ENCODE results near the gene COL24A1.

Gene COL24A1

DNA sequence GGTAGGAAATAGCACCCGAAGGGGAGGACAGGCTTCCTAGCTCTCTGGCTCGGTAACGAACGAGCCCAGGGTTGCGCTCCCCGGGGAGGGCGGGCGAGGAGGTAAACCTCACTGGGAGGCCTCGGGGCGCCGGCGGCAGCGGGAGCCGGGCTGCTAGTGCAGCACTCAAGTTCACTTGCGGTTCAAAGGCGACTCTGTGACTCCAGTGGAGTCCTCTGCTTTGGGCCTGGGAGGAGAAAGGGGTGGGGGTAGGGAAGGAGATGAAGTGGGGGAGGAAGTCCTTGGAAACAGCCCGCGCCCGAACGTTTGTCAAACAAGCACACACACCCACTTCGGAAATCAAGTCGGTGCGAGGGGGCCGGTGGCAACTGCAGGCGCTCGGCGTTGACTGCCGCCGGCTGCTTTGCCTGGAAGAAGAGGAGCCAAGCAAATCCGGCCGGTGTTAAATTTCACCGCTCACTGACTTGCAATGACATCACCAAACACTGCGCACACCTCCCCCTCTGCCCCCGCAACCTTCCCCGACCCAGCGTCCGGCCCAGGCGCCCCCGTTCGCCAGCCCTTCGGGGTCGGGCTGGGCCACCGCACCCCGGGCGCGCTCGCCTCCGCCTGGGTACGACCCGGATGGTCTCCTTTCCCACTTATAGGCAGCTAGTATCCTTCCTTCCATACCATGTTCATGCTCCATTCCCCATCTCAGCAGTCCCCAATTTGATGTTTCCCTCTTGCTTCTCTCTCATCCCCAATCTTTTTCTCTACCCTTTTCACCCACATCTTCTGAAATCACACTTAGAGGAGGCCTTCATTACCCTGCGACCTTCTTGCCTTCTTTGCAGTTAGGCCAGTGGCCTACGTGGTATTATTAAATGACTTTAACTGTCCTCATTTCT, at the start of gene COL24A1:
TSS of gene COL24A1 (minus strand) at position 207 of the 890 bp plus-strand sequence. CDS start 376 bp downstream, outside the sequence.
- peak; percentile 35 for DNase-seq

DNA sequence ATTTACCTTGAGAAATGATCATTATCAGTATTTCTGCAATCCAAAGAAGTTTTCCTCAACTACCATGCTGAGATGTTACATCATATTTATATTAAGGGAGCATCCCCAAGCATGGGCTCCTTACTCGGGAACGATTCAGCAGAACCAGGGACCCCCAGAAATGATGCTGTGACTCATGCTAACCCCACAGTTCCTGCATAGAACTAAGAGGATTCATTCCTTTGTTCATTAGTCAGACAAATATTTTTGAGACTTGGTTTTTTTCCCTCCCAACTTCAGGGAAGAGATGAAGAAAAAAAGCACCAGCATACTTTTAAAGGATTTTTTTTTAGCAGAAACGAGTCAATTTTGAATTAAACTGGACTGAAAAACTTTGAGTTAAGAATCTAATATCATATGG, 49.2 kb upstream of the COL24A1 start:
- no peak for DNase-seq

DNA sequence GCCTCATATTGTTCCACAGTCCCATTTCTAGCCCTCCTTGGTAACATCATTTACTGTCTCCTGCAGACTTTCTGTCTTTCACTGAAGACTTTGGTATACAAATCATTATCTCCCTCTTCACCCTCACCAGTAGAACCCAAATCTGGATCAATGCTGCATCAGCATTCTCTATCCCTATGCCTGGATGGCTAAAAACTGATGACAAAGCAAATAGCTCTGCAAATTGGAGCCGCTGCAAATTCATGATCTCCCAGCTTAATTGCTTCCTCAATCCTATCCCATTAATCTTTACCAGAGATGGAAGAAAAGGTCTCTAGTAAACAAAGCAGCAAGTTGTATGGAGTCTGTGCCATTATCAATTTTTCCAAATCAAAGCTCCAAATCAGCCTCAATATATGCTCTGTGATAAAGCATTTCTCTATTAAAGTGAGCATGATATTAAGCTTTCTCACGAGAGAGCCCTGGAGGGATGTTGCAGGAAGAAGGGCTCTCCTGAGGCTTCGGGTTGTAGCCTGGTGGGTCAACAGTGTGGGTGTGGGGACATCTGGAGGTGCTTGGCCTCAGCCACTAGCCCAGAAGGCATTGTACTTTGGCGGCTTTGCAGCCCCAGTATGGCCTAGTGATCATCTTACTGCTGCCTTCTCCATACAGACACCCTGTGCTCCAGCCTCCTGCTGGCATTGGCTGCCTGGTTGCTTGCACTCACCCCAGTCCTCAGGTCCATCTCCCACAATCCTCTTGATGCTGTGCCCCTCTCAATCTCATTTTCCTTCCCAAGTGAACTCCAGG, 46.2 kb upstream of the COL24A1 start:
- no peak for DNase-seq

DNA sequence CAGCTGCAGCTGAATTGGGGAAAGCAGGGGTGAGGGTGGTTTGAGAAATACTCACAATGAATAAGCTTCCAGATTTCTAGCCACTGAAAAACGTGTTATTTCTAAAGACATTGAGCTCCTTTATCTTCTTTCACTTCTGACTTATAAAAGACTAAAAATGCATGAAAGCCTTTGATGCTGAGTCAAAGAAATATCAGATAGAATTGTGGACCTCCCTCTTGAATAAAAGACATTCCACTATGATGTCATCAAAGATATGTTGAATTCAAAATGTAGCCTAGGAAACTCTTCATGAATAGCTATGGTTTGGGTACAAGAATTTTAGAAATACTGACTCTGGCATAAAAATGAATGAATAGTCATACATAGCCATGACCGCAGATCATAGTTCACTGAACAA, 44.7 kb upstream of the COL24A1 start:
- DNase-seq = no peak

DNA sequence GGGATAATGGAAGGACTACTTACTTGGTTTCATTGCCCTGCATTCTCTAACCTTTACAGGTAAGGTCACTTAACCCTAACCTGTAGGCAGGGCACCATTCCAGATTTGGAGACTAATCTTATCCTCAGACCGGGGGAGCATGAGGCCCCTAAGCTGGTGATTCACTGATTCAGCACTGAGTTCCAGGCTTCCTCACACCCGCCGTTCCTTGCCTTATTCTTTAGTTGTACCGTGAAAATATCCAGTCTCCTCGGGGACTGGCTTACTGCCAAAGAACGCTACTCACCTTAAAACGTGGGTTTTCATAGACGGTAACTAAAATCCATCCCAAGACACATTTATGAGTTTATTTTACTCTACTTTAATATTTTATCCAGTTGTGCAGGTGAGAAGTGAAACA, 44.3 kb upstream of the COL24A1 start:
- no peak for DNase-seq

DNA sequence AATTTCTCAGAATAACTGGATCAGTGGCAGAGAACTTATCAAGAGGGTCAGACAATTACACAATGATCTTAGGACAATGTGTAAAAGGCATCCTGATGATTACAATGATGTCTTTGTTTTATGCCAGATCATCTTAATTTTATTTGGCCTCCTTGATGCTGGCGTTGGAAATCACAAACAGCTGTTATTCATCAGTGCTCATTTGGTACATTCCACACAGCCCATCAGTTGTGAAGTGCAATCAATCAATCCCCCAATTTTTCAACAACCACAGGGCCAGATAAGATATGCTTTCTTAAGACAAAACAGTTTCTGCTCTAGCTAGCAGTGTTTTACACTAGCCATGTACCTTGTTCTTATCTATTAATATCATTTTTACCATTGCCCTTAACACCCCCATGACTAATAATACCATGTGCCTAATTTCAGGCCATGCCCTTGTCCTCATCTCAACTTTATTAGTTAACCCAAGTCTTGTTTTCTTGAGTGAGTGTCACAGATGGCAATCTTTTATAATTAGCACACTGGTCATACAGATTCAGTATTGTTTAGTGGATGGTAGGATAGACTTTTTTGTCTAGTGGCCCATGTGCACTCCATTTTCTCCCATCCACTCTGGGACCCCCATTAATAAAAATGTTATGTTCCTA, 40.8 kb upstream of the COL24A1 start:
- no peak for DNase-seq

DNA sequence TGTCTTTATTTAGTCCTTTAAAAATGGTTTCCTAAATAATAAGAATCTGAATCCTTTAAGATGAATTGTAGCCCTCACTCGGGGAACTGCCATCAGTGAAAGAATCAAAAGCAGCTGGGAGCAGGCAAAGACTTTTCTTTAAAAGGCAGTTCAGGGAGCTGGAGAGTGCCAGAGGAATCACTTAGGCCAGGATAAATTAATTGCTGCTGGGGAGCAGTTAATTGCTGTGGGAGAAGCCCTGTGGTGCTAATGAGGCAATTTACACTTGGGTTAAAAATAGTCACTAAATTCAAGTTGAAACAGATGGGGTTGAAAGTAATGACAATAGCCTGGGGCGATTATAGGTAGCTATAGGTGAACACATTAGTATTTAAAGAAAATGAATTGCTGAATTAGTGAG, 38.7 kb upstream of the COL24A1 start:
- no peak for DNase-seq

DNA sequence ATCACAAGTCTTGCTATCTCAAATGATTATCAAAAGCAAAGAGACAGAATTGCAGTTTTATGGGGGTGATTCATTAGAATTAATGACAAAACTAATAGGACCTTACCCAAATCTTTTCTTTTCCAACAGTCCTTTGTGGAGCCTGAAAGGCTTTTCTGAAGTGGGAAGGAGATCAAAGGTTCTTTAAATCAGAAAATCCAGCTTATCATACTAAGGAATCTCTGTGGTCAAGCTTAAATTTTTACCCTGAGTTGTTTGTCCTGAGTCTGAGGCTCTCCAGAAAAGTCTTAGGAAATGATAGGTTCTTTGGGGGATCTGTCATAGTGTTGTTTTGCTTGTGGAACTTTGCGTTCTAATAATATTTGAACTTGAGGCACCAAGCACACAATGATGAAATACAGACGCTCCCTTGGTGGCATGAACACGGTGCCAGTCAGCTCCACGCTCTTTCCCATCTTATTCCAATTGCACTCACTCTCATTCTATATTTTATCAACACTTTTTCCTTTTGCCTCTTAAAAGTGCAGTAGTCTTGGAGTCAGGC, 38.0 kb upstream of the COL24A1 start:
- no peak for DNase-seq

DNA sequence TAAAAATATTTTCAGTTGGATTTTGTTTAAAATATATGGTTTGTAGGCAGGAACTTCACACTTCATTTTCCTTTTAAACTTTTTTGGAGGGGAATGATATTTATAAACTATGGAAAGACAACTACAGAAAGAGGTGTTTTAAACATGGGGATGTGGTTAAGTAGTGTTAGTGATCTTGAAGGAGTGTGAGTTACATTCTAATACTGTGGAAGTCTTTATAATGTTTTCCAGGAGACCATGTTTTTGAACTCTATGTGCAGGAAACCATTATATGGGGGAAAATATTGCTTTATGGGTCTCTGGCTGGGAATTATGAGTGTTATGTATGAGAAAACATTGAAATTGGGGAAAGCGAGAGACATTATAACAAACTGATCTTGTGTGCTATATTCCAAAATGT, 35.8 kb upstream of the COL24A1 start:
- no peak for DNase-seq

DNA sequence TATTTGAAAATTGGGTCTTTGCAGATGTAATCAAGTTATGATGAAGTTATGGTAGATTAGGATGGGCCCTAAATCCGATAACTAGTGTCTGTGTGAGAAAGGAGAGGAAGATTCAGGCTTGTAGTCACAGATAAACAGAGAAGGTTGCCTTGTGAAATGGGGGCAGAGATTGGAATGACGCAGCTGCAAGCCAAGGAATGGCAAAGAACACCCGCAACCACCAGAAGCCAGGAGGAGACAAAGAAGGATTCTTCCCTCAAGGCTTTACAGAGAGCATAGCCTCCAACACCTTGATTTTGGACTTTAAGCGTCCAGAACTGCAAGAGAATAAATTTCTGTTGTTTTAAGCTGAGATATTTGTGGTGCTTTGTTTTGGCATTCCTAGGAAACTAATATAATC, 35.4 kb upstream of the COL24A1 start:
- DNase-seq = no peak

DNA sequence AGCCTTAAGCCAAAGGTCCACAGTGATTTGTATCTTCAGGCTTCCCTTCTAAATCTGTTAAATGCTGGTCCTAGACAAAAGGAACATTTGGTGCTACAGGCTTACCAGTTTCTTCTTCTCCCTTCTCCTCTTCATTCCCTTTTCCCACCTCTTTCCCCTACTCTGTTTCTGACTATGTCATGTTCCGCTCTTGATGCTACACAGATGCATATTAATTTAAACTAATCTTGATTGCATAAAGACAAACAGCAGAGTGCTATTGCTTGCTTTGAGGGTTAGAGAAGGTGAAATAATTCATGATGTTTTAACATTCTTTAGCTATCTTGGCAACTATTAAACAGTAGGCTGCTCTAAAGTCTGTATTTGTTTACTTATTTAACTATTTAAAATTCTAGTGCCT, 34.3 kb upstream of the COL24A1 start:
- DNase-seq = no peak

DNA sequence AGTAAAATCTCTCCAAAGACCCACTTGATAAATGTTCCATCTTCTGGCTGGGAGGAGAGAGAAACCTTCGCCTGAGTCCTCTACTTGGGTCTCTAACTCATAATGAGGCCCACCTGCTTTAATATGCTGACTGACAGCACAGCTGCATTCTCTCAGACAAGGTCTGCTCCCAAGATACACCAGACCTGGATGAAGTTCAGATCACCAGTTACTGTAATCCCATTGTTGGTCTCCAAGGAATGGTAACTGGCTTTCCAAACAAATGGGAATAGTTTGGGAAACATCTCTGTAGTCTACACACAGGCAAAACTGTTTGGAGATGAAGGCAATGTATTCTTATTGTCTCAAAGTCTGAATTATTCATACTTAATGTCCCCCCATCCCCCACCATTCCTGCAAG, 27.9 kb upstream of the COL24A1 start:
- no peak for DNase-seq

DNA sequence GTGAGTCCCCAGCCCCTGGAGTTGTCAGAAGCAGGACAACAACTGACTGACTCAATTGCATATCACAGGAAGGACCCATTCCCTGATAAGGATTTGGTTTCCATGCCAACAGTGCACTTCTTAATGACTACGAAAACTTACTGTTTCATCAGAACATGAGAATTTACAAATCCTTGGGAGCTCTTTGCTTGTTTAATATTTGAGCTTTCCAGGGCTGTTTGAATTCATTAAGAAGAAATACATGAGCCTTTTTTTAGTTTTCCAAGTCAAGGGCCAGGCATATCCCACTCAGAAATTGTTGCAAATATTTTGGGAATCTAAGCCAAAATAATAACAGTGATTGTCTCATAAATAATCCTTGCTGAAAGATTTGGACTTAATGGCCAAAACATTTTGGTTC, 27.2 kb upstream of the COL24A1 start:
- DNase-seq = no peak

DNA sequence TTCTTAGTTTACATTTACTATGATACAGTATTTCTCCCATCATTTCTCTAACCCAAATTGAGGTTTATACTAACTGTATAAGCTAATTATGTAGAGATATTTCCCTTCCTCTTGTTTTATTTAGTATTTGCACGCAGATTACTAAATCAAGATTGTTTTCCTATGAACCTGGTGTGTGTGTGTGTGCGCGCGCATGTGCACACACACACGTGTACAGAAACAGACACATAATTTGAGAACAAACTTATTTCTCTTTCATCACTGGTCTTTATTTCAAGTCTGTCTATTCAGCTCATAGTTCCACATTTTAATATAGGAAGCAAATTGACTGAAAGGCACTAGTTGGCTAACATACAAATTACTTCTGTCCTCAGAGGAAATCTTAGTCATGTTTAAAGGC, 19.7 kb upstream of the COL24A1 start:
- peak; percentile 5 for DNase-seq

DNA sequence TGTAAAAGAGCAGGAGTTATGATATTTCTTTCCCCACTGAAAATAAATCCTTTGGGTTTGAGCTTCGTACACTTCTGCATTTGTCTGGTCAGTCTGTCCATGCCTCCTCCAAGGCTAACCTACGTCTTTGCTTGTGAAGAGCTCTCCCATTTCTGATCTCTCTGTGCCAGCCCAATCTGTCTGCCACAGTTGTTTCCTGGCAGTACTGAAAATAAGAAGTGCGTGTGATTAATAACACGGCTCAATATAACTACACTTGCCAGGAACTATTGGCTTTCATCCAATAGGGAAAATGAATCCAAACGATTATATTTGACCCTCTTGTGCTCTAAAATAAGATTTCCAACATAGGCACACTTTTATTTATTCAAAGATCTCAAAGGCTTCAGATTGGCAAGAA, 19.2 kb upstream of the COL24A1 start:
- DNase-seq = no peak

DNA sequence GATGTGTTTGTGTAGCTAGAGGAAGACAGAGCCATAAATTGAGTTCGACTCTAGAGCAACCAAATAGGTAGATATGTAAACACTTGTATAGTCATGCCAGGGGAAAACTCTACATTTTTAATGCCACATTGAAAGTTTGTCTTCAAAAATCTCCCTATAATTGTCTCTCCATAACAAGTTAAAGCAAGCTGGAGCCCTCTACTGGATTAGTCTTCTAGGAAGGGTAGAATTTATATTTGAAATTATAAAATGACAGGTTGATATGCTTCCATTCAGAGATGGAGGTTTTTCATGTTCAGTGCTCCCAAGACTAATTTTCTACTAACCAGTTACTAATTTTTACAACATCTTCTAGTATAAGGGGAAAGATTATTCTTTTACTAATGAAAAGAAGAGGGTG, 13.1 kb upstream of the COL24A1 start:
- DNase-seq = no peak

DNA sequence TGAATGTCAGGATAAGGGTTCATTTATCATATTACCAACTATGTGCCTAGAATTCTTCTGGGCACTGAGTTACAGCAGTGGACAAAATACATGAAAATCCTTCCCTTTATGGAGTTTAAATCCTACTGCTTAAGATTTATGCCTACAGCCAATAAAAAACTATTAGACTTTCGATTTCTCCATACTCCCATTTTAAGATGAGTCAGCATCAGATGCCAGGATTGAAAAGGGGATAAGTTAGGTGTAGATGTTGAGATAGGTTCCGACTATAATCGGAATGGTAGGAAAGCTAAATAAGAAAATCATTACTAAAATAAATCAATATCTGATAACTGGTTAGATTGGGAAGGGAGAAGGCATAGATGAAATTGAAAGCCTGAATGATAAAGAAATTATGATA, 3.2 kb upstream of the COL24A1 start:
- DNase-seq = no peak

DNA sequence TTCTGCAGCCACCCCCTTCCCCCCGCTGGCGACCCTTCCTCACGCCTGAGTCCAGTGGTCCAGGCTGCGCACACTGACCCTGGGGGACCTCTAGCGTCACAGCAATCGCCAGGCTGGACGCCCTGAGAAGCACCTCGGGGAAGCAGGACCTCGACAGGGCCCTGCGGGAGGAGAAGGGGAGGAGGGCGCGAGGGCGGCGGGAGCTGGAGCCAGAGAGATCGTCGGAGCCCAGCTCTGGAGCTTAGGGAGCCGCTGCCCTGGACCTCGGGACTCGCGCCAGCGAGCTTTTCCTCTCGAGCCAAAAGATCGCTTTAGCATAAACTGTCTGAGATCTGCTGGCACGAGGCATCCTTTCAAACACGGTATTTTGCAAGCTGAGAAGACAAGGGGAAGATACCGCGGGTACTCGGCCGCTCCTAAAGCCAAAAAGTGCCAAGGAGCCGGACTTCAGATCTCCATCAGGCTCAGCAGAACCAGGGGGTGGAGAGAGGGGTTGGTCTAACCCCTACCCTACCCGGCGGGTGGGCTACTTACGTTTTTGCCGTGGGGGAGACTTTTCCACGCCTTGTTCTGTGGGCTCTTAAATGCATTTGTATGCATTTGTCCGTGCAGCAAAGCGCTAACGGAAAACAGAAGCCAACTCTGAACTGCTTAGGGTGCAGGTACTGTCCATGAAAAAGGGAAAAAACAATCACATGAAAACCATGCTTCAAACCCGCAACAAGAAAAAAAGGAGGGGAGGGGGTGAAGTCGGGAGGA, 586 bp downstream of the COL24A1 start:
- DNase-seq = no peak

DNA sequence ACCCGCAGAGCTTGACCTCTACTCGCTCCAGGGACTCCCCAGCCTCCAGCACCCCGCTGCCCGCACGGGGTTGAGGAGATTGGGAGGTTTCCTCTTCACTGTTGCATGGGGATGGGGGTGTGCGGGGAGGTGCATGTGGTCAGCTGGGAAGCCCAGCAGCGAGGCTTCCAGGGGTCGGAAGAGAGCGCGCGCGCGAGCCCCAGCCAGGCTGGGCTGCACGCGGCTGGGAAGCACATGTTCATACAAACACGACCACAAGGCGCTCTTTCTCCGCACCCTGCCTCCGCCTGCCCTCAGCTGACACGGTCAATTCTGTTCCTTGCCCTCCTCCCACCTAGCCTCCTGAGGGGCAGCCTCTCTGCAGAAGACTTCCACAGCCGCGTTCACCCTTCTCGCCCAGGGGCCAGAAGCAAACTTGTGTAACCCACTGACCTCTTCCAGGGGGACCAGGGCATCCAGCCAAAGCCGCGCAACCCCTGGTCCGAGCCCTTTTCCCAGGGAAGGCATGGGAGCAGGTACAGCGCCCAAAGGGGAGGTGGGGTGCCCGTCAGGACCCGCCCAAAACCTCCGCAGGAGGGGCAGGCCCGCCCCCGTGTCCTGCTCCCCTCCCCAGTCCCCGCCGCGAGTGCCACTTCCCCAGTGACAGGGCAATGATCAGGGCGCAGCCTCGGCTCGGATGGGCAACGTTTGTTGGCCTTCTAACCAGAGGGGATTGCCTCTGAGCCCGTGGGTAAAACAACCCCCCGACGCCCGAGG, 1.3 kb downstream of the COL24A1 start:
- no peak for DNase-seq

DNA sequence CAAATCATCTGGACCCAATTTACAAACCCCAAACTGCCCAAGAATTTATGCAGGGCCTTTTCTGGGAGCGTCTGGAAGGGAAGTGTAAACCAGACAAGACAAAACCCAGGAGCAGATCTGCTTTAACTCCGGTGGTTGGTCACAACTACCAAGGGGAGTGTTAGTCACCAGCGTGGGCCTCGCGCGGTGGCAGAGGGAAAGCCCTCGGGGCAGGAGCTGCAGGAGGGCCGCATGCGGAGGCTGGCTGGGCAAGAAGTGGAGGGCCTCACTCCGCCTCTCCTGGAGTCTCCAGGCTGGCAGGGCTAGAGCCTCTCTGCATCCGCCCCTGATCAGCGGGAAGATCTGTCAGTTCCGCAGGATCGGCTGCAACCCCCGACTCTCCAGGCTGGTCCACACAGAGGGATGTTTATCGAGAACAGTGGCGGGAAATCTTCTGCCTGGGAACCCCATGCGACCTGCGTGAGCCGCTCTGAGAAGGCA, 2.0 kb downstream of the COL24A1 start:
- DNase-seq = no peak

DNA sequence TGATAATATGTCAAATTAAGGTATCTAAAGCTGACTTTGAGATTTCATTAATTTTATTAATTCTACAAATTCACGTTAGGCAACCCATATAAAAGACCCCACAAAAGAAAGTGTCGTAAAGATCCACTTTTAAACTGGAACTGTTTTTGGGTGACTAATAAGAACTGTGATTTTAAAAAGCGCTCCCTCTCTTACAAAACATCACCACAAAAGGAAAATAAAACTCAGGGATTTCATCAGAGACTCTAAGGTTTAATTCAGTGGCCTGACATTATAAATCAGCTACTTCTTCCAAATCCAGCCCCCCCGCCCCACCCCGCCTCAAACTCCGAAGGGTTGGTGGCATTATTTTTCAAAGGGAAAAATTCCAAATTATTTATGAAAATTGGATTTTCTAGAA, 2.7 kb downstream of the COL24A1 start:
- peak; percentile 57 for DNase-seq

DNA sequence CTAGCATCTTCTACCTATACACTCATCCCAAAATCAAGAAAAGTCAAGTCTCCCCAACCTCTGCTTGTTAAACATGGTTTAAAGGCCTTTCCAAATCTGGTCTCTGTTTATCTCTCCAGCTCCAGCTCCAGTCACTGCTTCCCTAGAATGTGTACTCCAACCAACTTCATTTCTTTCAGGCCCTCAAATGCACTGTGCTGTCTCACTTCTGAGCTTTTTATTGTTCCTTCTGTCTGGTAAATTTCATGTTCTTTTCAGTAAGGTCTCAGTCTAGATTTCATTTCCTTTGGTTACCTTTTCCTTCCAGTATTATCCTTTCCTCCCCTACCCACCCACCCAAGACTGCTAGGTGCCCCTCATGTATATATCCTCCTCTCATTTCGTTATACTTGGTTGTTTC, 3.7 kb downstream of the COL24A1 start:
- no peak for DNase-seq

Data from inflammatory macrophage treated with lipopolysaccharide for 4 hours (primary cell).